ENCODE data around the gene ZNF678.

DNA sequence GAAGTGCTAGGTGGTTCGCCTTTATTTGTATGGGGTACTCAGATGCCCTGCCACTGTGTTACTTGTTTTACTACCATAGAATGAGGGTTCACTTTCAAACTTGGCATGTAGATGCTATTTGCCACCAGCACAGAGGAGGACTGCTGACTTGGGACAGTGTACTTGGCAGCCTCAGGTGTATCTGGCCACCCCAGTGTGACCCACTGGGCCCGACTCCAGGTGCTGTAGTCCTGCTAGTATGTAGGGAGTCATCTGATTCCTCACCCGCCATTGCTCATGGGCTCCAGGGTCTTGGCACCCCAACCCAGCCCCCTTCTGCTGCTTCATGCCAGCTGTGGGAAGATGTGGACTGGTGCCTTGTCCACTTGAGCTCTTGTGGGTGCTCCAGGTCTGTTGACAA, 40.0 kb downstream of the ZNF678 start:
- TF ChIP-seq, protein P1, sequence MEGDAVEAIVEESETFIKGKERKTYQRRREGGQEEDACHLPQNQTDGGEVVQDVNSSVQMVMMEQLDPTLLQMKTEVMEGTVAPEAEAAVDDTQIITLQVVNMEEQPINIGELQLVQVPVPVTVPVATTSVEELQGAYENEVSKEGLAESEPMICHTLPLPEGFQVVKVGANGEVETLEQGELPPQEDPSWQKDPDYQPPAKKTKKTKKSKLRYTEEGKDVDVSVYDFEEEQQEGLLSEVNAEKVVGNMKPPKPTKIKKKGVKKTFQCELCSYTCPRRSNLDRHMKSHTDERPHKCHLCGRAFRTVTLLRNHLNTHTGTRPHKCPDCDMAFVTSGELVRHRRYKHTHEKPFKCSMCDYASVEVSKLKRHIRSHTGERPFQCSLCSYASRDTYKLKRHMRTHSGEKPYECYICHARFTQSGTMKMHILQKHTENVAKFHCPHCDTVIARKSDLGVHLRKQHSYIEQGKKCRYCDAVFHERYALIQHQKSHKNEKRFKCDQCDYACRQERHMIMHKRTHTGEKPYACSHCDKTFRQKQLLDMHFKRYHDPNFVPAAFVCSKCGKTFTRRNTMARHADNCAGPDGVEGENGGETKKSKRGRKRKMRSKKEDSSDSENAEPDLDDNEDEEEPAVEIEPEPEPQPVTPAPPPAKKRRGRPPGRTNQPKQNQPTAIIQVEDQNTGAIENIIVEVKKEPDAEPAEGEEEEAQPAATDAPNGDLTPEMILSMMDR (IDR thresholded peaks at IDR 0.05), result no peak
- no peak for TF ChIP-seq POLR2A (IDR thresholded peaks at IDR 0.05)
- no peak for TF ChIP-seq POLR2AphosphoS5 (IDR thresholded peaks at IDR 0.05)
- TF ChIP-seq EP300 (IDR thresholded peaks at IDR 0.05), result no peak

Measured in gastroesophageal sphincter (tissue), 3 donors.